Measurements from ENCODE around the gene TOX2.

TOX2 gene

GRCh38 chr20:44111712-44112335 lies 197.2 kb downstream of the TOX2 start:
- no peak for FAIRE-seq

- no peak for FAIRE-seq
These were observed 197.8 kb downstream of the TOX2 start for GRCh38 chr20:44112456-44112855.

GRCh38 chr20:44112889-44113617 lies 198.4 kb downstream of the TOX2 start:
- FAIRE-seq = no peak

- no peak for FAIRE-seq
These were observed 199.1 kb downstream of the TOX2 start for GRCh38 chr20:44113618-44114376.

GRCh38 chr20:44115181-44115580 lies 200.5 kb downstream of the TOX2 start:
- FAIRE-seq = no peak

- no peak for FAIRE-seq
These were observed 201.4 kb downstream of the TOX2 start for GRCh38 chr20:44115762-44116644.

- no peak for FAIRE-seq
These were observed 202.9 kb downstream of the TOX2 start for GRCh38 chr20:44117296-44118184.

- FAIRE-seq = no peak
These were observed 203.8 kb downstream of the TOX2 start for GRCh38 chr20:44118185-44119033.

All from A204.1 (cell line).